ENCODE measurements around the gene PRSS36. TPM values are rescaled to one million over a fixed set of nuclear protein-coding genes. Genes with fewer than 3 reads are reported as not detected.

Gene PRSS36
- total RNA-seq, 2 experiments from 2014 or later: not detected

DNA sequence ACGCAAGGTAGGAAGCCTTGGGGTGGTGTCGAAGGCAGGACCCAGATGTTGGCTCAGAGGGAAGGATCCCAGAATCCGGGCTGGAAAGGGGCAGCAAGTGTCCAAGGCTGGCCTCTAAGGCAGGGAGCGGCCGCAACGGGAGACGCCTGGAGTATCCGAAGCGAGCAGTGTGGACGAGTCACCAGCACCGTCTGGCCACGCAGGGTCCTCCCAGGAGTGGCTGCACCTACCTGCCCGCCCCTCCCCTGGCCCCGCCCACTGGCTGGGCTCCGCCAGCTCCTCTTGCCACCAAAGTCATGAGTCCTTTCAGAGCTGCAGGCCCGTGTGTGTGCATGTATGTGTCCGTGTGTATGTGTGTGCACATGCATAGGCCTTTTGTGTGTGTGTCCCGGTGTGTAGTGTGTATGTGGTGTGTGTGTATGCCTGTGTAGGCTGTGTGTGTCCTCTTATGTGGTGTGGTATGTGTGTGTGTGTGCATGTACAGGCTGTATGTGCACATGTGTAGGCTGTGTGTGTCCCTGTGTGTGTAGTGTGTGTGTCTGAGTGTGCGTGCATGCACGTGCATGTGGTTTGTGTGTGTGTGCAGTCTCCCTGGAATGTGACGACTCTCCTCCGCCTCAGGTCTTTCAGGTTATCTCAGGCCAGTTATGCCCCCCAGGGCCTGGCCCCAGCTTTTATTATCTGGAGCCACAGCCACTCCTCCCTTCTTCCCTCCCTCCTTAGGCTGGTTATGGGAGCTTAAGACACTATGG is 14.2 kb downstream of the PRSS36 start, which contains the start of gene PRSS8:
Gene PRSS8 (minus strand): TSS at position 193 of the 752 bp plus-strand sequence. CDS start 229 bp downstream, outside the sequence.
- intact Hi-C loops (cut with micrococcal nuclease; ENCODE audit: unreplicated experiment): no loop called here

DNA sequence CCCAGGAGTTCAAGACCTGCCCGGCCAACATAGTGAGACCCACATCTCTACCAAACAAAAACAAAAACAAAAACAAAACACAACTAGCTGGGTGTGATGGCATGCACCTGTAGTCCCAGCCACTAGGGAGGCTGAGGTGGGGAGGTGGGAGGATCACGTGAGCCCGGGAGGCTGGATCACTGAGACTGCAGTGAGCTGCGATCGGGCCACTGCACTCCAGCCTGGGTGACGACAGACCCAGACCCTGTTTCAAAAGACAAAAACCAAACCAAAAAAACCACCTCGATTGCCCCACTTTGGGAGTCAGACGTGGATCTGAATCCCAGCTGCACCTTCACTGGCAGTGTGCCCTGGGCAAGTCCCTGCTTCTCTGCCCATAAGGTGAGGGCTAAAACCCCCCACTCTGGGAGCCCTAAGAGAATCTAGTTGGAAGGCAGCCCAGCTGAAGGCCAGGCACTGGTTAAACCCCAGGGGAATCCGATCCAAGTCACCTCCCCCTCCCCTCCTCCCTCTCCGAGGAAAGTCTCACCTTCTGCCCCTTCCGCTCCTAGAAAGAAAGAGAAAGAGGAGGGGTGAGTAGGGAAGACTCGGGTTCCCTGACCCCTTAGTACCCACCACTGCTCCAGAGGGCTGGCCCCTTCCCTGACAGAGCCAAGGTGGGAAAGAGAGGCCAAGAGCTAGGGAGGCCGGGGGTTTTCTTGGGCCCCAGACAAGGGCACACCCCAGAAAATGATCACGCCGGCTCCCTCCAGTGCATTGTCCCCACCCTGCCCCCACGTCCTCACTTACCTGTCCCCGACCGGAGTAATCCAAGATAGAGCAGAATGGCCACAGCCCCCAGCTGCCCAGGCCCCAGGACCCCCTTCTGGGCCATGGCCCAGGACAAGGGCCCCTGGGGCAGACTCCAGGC is 15.0 kb downstream of the PRSS36 start:
- POLR2A ChIA-PET: interaction anchor here (2.2 kb wide), 1 partner anchor 17 kb away, joined by 4 read pairs; the partner anchor contains the start of gene KAT8
- H3K4me2 ChIP-seq (ENCODE audit: low read length): no peak overlapping the region

More for the DNA sequence above, 14.2 kb downstream of the PRSS36 start, which contains the start of gene PRSS8:
- BruUV-seq (replicated peaks): no TSS peak
- Histone ChIP-seq H3K9me3 (ENCODE audit: low read length) (no peaks in the 10 kb centered on the region), H4K20me1 (ENCODE audit: insufficient read depth, low read length) (no peaks in the 10 kb centered on the region), H3K4me2 (ENCODE audit: low read length) (no peak within 1 kb of the TSS), H3K27ac (ENCODE audit: low read depth, low read length, poor library complexity, severe bottlenecking) (no peak within 1 kb of the TSS), H2AFZ (ENCODE audit: low read length) (no peak within 1 kb of the TSS), H3K4me1 (ENCODE audit: insufficient read depth, low read length, poor library complexity, severe bottlenecking) (no peaks in the 10 kb centered on the region), H3K4me3 (ENCODE audit: low read depth, low read length, poor library complexity, severe bottlenecking) (no peak within 1 kb of the TSS), H3K36me3 (ENCODE audit: insufficient read depth, low read length) (peaks cover 14% of the 10 kb centered on the region; the same call in 1 of the 2 replicates), H3K9me2 (ENCODE audit: insufficient read depth, low read length) (no peaks in the 10 kb centered on the region), H3K79me2 (ENCODE audit: insufficient read depth, low read depth, low read length) (no peaks in the 10 kb centered on the region)
- ChIA-PET CTCF (ENCODE audit: unreplicated experiment) (no interaction called here), POLR2A (interaction anchor here (2.2 kb wide), 1 partner anchor 18 kb away, joined by 4 read pairs; the partner anchor contains the start of gene KAT8)
- TF ChIP-seq, protein P1, sequence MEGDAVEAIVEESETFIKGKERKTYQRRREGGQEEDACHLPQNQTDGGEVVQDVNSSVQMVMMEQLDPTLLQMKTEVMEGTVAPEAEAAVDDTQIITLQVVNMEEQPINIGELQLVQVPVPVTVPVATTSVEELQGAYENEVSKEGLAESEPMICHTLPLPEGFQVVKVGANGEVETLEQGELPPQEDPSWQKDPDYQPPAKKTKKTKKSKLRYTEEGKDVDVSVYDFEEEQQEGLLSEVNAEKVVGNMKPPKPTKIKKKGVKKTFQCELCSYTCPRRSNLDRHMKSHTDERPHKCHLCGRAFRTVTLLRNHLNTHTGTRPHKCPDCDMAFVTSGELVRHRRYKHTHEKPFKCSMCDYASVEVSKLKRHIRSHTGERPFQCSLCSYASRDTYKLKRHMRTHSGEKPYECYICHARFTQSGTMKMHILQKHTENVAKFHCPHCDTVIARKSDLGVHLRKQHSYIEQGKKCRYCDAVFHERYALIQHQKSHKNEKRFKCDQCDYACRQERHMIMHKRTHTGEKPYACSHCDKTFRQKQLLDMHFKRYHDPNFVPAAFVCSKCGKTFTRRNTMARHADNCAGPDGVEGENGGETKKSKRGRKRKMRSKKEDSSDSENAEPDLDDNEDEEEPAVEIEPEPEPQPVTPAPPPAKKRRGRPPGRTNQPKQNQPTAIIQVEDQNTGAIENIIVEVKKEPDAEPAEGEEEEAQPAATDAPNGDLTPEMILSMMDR (conservative IDR thresholded peaks at IDR 0.05; ENCODE audit: low read length): no peak
- TF ChIP-seq EZH2phosphoT487 (IDR thresholded peaks at IDR 0.05; ENCODE audit: borderline replicate concordance, low read depth, low read length): no peak
- no peak for DNase-seq (ENCODE audit: low spot score)

More for the DNA sequence above, 15.0 kb downstream of the PRSS36 start:
- CTCF ChIA-PET (ENCODE audit: unreplicated experiment): no interaction called here
- no peak overlapping the region for H2AFZ ChIP-seq (ENCODE audit: low read length)
- H3K79me2 ChIP-seq (ENCODE audit: insufficient read depth, low read depth, low read length): no peaks in the 10 kb centered on the region
- no peak overlapping the region for H3K4me3 ChIP-seq (ENCODE audit: low read depth, low read length, poor library complexity, severe bottlenecking)
- H3K9me2 ChIP-seq (ENCODE audit: insufficient read depth, low read length): no peaks in the 10 kb centered on the region
- no peak overlapping the region for H3K27ac ChIP-seq (ENCODE audit: low read depth, low read length, poor library complexity, severe bottlenecking)
- no peak for DNase-seq (ENCODE audit: low spot score)
- no TSS peak for BruUV-seq (replicated peaks)
- no peaks in the 10 kb centered on the region for H3K9me3 ChIP-seq (ENCODE audit: low read length)
- no peak for TF ChIP-seq EZH2phosphoT487 (IDR thresholded peaks at IDR 0.05; ENCODE audit: borderline replicate concordance, low read depth, low read length)
- TF ChIP-seq, protein P1 (conservative IDR thresholded peaks at IDR 0.05; ENCODE audit: low read length): no peak
- intact Hi-C loops (cut with micrococcal nuclease; ENCODE audit: unreplicated experiment): no loop called here
- H4K20me1 ChIP-seq (ENCODE audit: insufficient read depth, low read length): no peaks in the 10 kb centered on the region
- peaks cover 21% of the 10 kb centered on the region; the same call in 1 of the 2 replicates for H3K36me3 ChIP-seq (ENCODE audit: insufficient read depth, low read length)
- H3K4me1 ChIP-seq (ENCODE audit: insufficient read depth, low read length, poor library complexity, severe bottlenecking): no peaks in the 10 kb centered on the region
